ENCODE data around the gene CWC22. TPM values are rescaled to one million over a fixed set of nuclear protein-coding genes. Genes with fewer than 3 reads are reported as not detected.

CWC22 gene
- total RNA-seq = 10 to 100 TPM in 1 of 2 donors, 1 to 10 TPM in 1; 6.9 to 10.7 TPM

GRCh38 chr2:180006781-180007579, at the start of gene CWC22:
Gene CWC22 (minus strand): TSS chr2:180007297. CDS start chr2:179993341, 13,956 bp downstream.

Small RNAs within 50 kb of the gene (small RNA-seq; reads per million reads assigned to genes)
- 0 reads per million in 2 donors for gene RF00416

Other genes starting within 250 kb of the CWC22 start
- gene ZNF385B, start 145.7 kb downstream of the CWC22 start, total RNA-seq = not detected